ENCODE results near the gene UBN1.

Gene UBN1

DNA sequence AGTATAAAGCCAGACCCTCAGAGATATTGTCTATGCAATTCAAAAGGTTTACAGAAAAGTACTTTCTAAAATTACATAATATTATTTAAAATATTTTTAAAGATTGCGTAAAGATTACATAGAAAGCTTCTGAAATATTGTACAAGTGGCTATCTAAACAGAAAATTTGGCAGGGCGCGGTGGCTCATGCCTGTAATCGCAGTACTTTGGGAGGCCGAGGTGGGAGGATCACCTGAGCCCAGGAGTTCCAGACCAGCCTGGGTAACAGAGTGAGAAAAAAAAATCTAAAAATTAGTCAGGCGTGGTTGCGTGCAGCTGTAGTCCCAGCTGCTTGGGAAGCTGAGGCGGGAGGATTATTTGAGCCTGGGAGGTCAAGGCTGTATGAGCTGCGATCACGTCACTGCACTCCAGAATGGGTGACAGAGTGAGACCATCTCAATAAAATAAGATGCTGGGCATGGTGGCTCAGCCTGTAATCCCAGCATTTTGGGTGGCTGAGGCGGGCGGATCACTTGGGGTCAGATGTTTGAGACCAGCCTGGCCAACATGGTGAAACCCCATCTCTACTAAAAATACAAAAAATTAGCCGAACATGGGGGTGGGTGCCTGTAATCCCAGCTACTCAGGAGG, 18.1 kb downstream of the UBN1 start:
- no peak overlapping the region for H3K4me3 ChIP-seq (ENCODE audit: low read depth, low read length)
- H3K4me1 ChIP-seq (ENCODE audit: control insufficient read depth, insufficient read depth, low read length): no peaks in the 10 kb centered on the region
- ChIA-PET POLR2A (no interaction called here), CTCF (interaction anchor here (0.6 to 1.6 kb wide), 2 partner anchors 9 to 91 kb away, joined by 4 to 7 read pairs; no protein-coding TSS in a partner anchor)
- TF ChIP-seq ZNF138 (tag by site-specific recombination; IDR thresholded peaks at IDR 0.05; ENCODE audit: borderline replicate concordance) (no peak), RBAK (tag by site-specific recombination; IDR thresholded peaks at IDR 0.05) (no peak), ZNF664 (tag by site-specific recombination; IDR thresholded peaks at IDR 0.05) (no peak), ZNF354C (tag by site-specific recombination; IDR thresholded peaks at IDR 0.05; ENCODE audit: borderline replicate concordance, low read depth) (no peak), ZNF175 (tag by site-specific recombination; IDR thresholded peaks at IDR 0.05) (no peak), ZNF670 (tag by site-specific recombination; IDR thresholded peaks at IDR 0.05; ENCODE audit: low read depth) (no peak), ZNF157 (tag by site-specific recombination; IDR thresholded peaks at IDR 0.05) (no peak), ZNF121 (tag by site-specific recombination; IDR thresholded peaks at IDR 0.05) (no peak), GLIS2 (tag by site-specific recombination; IDR thresholded peaks at IDR 0.05) (no peak), ZNF391 (tag by site-specific recombination; IDR thresholded peaks at IDR 0.05; ENCODE audit: borderline replicate concordance, low read depth) (no peak), ZNF112 (tag by site-specific recombination; IDR thresholded peaks at IDR 0.05) (no peak), ZNF521 (tag by site-specific recombination; IDR thresholded peaks at IDR 0.05) (no peak), KLF10 (tag by site-specific recombination; IDR thresholded peaks at IDR 0.05) (no peak), ZNF18 (tag by site-specific recombination; IDR thresholded peaks at IDR 0.05) (no peak), ZNF266 (tag by site-specific recombination; IDR thresholded peaks at IDR 0.05; ENCODE audit: low read depth) (no peak), ZNF114 (tag by site-specific recombination; IDR thresholded peaks at IDR 0.05) (no peak)
- TF ChIP-seq, protein P1, sequence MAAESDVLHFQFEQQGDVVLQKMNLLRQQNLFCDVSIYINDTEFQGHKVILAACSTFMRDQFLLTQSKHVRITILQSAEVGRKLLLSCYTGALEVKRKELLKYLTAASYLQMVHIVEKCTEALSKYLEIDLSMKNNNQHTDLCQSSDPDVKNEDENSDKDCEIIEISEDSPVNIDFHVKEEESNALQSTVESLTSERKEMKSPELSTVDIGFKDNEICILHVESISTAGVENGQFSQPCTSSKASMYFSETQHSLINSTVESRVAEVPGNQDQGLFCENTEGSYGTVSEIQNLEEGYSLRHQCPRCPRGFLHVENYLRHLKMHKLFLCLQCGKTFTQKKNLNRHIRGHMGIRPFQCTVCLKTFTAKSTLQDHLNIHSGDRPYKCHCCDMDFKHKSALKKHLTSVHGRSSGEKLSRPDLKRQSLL (tag by site-specific recombination; IDR thresholded peaks at IDR 0.05): no peak
- H3K27ac ChIP-seq (ENCODE audit: extremely low read depth, low read depth, low read length): no peak overlapping the region
- H3K36me3 ChIP-seq (ENCODE audit: control insufficient read depth in 2 of 2, insufficient read depth in 1 of 2, low read length in 2 of 2): peaks cover 0 to 72% of the 10 kb centered on the region in 2 experiments
- H3K9me3 ChIP-seq (ENCODE audit: control insufficient read depth, insufficient read depth, low read depth, low read length): no peaks in the 10 kb centered on the region

GRCh38 chr16:4866586-4866985, 19.3 kb downstream of the UBN1 start:
- no peak for TF ChIP-seq ZNF211 (tag by site-specific recombination; IDR thresholded peaks at IDR 0.05; ENCODE audit: low read depth)
- TF ChIP-seq ZNF157 (tag by site-specific recombination; IDR thresholded peaks at IDR 0.05): no peak
- TF ChIP-seq ZNF596 (tag by site-specific recombination; IDR thresholded peaks at IDR 0.05): no peak
- TF ChIP-seq ZNF692 (tag by site-specific recombination; IDR thresholded peaks at IDR 0.05): no peak
- no peak for TF ChIP-seq ZNF140 (tag by site-specific recombination; IDR thresholded peaks at IDR 0.05)
- no peak for TF ChIP-seq ZNF292 (tag by site-specific recombination; IDR thresholded peaks at IDR 0.05; ENCODE audit: borderline replicate concordance, low read depth)
- no peak for TF ChIP-seq ZNF791 (tag by site-specific recombination; IDR thresholded peaks at IDR 0.05)
- TF ChIP-seq, protein P1 (tag by site-specific recombination; IDR thresholded peaks at IDR 0.05): no peak
- no peak for TF ChIP-seq ZNF677 (tag by site-specific recombination; IDR thresholded peaks at IDR 0.05)
- Histone ChIP-seq H3K4me3 (ENCODE audit: low read depth, low read length) (no peak overlapping the region), H3K9me3 (ENCODE audit: control insufficient read depth, insufficient read depth, low read depth, low read length) (no peaks in the 10 kb centered on the region), H3K36me3 (ENCODE audit: control insufficient read depth in 2 of 2, insufficient read depth in 1 of 2, low read length in 2 of 2) (peaks cover 0 to 72% of the 10 kb centered on the region in 2 experiments), H3K27ac (ENCODE audit: extremely low read depth, low read depth, low read length) (no peak overlapping the region), H3K4me1 (ENCODE audit: control insufficient read depth, insufficient read depth, low read length) (no peaks in the 10 kb centered on the region)
- POLR2A ChIA-PET: no interaction called here
- CTCF ChIA-PET: interaction anchor here (0.5 to 1.6 kb wide), 3 partner anchors 16 to 219 kb away, joined by 4 to 7 read pairs (median 4); no protein-coding TSS in a partner anchor

All from HEK293 (cell line).